ENCODE measurements around the gene KCNS1.

- TF ChIP-seq CTCF (IDR thresholded peaks at IDR 0.05; ENCODE audit: insufficient read depth, low read depth, low read length), result no peak
- TF ChIP-seq EZH2 (IDR thresholded peaks at IDR 0.05; ENCODE audit: insufficient read depth, low read length), result no peak
Observed at GRCh38 chr20:45052698-45053429, 48.1 kb downstream of the KCNS1 start.
